Vagina (tissue), 2 donors: ENCODE results near the gene FBXO42.

ENCODE experiments used
- POLR2A ChIP-seq, 2 donors: fragments of 450-650 bp; IDR thresholded peaks; one replicate each; pipeline ENCODE4 v1.6.1; 2017; ENCODE audit warnings: antibody characterized with exemption in 2 of 2, mild to moderate bottlenecking in 2 of 2, moderate library complexity in 2 of 2
- POLR2AphosphoS5 ChIP-seq, 2 donors: sonication (generic); formaldehyde crosslinking; IDR thresholded peaks; one replicate each; pipeline ENCODE4 v1.9.0; 2017; ENCODE audit warnings: antibody characterized with exemption in 2 of 2, mild to moderate bottlenecking in 2 of 2, low read depth in 1 of 2; ENCODE audit not compliant: insufficient read depth in 1 of 2
- TF ChIP-seq, protein P1 (sequence below), 3 experiments: fragments of 450-650 bp in 2 of 3; fragments of 200-600 bp in 1 of 3; sonication (generic) in 1 of 3; IDR thresholded peaks; one replicate each; pipeline ENCODE4 v1.5.1; 2017 to 2019; ENCODE audit warnings: antibody characterized with exemption in 3 of 3, mild to moderate bottlenecking in 2 of 3, moderate library complexity in 2 of 3

DNA sequence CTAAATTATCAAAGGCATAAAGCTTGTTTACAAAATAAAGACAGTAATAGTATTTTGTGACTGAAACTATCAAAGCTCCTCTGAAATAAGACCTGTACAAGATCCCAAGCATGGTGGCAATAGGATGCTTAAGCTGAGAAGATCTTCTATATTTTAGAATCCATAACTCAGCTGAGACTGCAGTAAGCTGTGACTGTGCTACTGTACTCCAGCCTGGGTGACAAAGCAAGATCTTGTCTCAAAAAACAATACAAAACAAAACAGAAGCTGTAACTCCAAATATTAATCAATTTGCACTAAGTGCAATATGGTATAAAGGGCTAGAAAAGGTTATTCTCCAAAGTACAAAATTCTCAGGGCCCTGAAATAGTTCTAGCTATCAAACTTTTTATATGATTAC, 59.5 kb downstream of the FBXO42 start:
- TF ChIP-seq, protein P1, sequence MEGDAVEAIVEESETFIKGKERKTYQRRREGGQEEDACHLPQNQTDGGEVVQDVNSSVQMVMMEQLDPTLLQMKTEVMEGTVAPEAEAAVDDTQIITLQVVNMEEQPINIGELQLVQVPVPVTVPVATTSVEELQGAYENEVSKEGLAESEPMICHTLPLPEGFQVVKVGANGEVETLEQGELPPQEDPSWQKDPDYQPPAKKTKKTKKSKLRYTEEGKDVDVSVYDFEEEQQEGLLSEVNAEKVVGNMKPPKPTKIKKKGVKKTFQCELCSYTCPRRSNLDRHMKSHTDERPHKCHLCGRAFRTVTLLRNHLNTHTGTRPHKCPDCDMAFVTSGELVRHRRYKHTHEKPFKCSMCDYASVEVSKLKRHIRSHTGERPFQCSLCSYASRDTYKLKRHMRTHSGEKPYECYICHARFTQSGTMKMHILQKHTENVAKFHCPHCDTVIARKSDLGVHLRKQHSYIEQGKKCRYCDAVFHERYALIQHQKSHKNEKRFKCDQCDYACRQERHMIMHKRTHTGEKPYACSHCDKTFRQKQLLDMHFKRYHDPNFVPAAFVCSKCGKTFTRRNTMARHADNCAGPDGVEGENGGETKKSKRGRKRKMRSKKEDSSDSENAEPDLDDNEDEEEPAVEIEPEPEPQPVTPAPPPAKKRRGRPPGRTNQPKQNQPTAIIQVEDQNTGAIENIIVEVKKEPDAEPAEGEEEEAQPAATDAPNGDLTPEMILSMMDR (IDR thresholded peaks at IDR 0.05) = no peak
- TF ChIP-seq POLR2AphosphoS5 (IDR thresholded peaks at IDR 0.05; ENCODE audit: insufficient read depth in 1 of 2, low read depth in 1 of 2) (no peak), POLR2A (IDR thresholded peaks at IDR 0.05) (no peak)
